ENCODE data around the gene LRRC47. TPM values are rescaled to one million over a fixed set of nuclear protein-coding genes. Genes with fewer than 3 reads are reported as not detected.

The LRRC47 gene
- total RNA-seq, 1 donor from 2014 or later = 27.5 TPM

GRCh38 chr1:3735688-3736087 lies 60.6 kb downstream of the LRRC47 start:
- ATAC-seq = no peak
- DNase-seq (ENCODE audit: low spot score) = no peak

- DNase-seq (ENCODE audit: low spot score) (no peak), ATAC-seq (no peak)
These were observed 61.1 kb downstream of the LRRC47 start for GRCh38 chr1:3735027-3735681.

- DNase-seq (ENCODE audit: low spot score) (no peak), ATAC-seq (no peak)
These were observed 61.7 kb downstream of the LRRC47 start for GRCh38 chr1:3734602-3735001.

GRCh38 chr1:3733883-3734589 lies 62.3 kb downstream of the LRRC47 start:
- no peak for DNase-seq (ENCODE audit: low spot score)

GRCh38 chr1:3733094-3733882 lies 63.0 kb downstream of the LRRC47 start:
- ATAC-seq (no peak), DNase-seq (ENCODE audit: low spot score) (no peak)

More at GRCh38 chr1:3733883-3734589, 62.3 kb downstream of the LRRC47 start:
- peak; percentile 9 for ATAC-seq

- ATAC-seq (no peak), DNase-seq (ENCODE audit: low spot score) (no peak)
These were observed 63.7 kb downstream of the LRRC47 start for GRCh38 chr1:3732434-3733093.

GRCh38 chr1:3731583-3732433 lies 64.5 kb downstream of the LRRC47 start:
- DNase-seq (ENCODE audit: low spot score) (no peak), ATAC-seq (no peak)

- DNase-seq (ENCODE audit: low spot score) = no peak
- ATAC-seq = no peak
These were observed 65.6 kb downstream of the LRRC47 start for GRCh38 chr1:3730543-3731247.

GRCh38 chr1:3729594-3730542 lies 66.4 kb downstream of the LRRC47 start:
- ATAC-seq (no peak), DNase-seq (ENCODE audit: low spot score) (no peak)

Other genes starting within 250 kb of the LRRC47 start
- gene MEGF6, start 185.0 kb downstream of the LRRC47 start, total RNA-seq = 6.9 TPM
- 49.9 TPM for gene TPRG1L, start 171.5 kb downstream of the LRRC47 start, total RNA-seq
- 8.9 TPM for gene WRAP73, start 146.4 kb downstream of the LRRC47 start, total RNA-seq
- 0.08 TPM for gene TP73, start 144.0 kb downstream of the LRRC47 start, total RNA-seq
- not detected for gene CCDC27, start 44.0 kb downstream of the LRRC47 start, total RNA-seq
- gene SMIM1, start 23.7 kb downstream of the LRRC47 start, total RNA-seq = 4.9 TPM
- 27.5 TPM for gene CEP104, start 60.7 kb upstream of the LRRC47 start, total RNA-seq
- gene DFFB, start 61.0 kb upstream of the LRRC47 start, total RNA-seq = 3.1 TPM
- 11.0 TPM for gene C1orf174, start 103.8 kb upstream of the LRRC47 start, total RNA-seq